AG04449 (cell line): Measurements from ENCODE around the gene COL6A5.

Source experiments
- CTCF ChIA-PET: fragments of 350-600 bp; formaldehyde crosslinking; extraction: SDS; loops from one replicate; lab custom pipeline; 2021; ENCODE audit warnings: antibody characterized with exemption; lab: Yijun Ruan, JAX
- POLR2A ChIA-PET: fragments of 400-600, 350-600 bp; formaldehyde crosslinking; extraction: SDS; loops from one replicate; lab custom pipeline; 2020; ENCODE audit warnings: antibody characterized with exemption, inconsistent platforms; lab: Yijun Ruan, JAX
- DNase-seq: peaks from one replicate; pipeline ENCODE4 v3.0.0-alpha.2; 2010; ENCODE audit warnings: low read depth, low spot score
- H3K4me3 ChIP-seq: 2 replicates; pipeline ENCODE4 v1.5.1; 2011; ENCODE audit warnings: low read depth, mild to moderate bottlenecking, control low read depth, low read length
- TF ChIP-seq, protein P1 (sequence below): IDR thresholded peaks from one replicate; pipeline ENCODE4 v1.5.1; 2011; ENCODE audit warnings: mild to moderate bottlenecking, moderate library complexity, low read length, control low read depth, inconsistent platforms; ENCODE audit not compliant: insufficient read depth; ENCODE audit errors: missing control alignments

The COL6A5 gene

DNA sequence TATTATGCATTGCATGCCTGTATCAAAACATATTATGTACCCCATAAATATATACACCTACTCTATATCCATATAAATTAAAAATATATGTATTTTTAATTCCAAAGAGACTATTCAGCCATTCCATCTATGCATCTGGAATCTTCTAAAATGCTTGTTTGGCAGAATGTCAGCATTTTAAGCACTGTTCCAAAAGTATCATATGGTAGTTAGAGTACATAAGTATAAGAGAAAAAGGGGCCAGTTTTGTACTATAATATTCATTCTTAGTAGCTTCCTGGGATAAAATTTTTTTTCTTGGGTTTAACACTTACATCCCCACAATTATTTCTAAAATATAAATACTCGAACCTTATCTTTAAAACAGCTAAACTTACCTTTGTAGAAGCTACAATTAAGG is 111.1 kb downstream of the COL6A5 start:
- ChIA-PET POLR2A (no interaction called here), CTCF (no interaction called here)
- H3K4me3 ChIP-seq = no peak overlapping the region
- DNase-seq = no peak
- TF ChIP-seq, protein P1, sequence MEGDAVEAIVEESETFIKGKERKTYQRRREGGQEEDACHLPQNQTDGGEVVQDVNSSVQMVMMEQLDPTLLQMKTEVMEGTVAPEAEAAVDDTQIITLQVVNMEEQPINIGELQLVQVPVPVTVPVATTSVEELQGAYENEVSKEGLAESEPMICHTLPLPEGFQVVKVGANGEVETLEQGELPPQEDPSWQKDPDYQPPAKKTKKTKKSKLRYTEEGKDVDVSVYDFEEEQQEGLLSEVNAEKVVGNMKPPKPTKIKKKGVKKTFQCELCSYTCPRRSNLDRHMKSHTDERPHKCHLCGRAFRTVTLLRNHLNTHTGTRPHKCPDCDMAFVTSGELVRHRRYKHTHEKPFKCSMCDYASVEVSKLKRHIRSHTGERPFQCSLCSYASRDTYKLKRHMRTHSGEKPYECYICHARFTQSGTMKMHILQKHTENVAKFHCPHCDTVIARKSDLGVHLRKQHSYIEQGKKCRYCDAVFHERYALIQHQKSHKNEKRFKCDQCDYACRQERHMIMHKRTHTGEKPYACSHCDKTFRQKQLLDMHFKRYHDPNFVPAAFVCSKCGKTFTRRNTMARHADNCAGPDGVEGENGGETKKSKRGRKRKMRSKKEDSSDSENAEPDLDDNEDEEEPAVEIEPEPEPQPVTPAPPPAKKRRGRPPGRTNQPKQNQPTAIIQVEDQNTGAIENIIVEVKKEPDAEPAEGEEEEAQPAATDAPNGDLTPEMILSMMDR = no peak

- no peak overlapping the region for H3K4me3 ChIP-seq
- ChIA-PET CTCF (no interaction called here), POLR2A (no interaction called here)
- no peak for DNase-seq
- TF ChIP-seq, protein P1 = no peak
These were observed 112.2 kb downstream of the COL6A5 start for GRCh38 chr3:130457671-130458070.

- H3K4me3 ChIP-seq = no peak overlapping the region
- CTCF ChIA-PET = no interaction called here
- DNase-seq = no peak
- TF ChIP-seq, protein P1 = no peak
- POLR2A ChIA-PET = no interaction called here
These were observed 114.5 kb downstream of the COL6A5 start for GRCh38 chr3:130459944-130460343.

GRCh38 chr3:130462089-130462488 is 116.6 kb downstream of the COL6A5 start:
- CTCF ChIA-PET = no interaction called here
- no peak overlapping the region for H3K4me3 ChIP-seq
- DNase-seq = no peak
- POLR2A ChIA-PET = no interaction called here
- TF ChIP-seq, protein P1 = no peak

GRCh38 chr3:130463221-130463620 is 117.7 kb downstream of the COL6A5 start:
- no peak overlapping the region for H3K4me3 ChIP-seq
- ChIA-PET POLR2A (no interaction called here), CTCF (no interaction called here)
- DNase-seq = no peak
- TF ChIP-seq, protein P1 = no peak

GRCh38 chr3:130465521-130465920 is 120.0 kb downstream of the COL6A5 start:
- TF ChIP-seq, protein P1 = no peak
- POLR2A ChIA-PET = no interaction called here
- no peak overlapping the region for H3K4me3 ChIP-seq
- no peak for DNase-seq
- CTCF ChIA-PET = no interaction called here
